Natural killer cell treated with Interleukin-12 subunit alpha and Interleukin-12 subunit beta and Interleukin-15 and Interleukin-18, amount 100 ng/mL, for 72 hours (primary cell): ENCODE data around the gene CALHM1. TPM values are rescaled to one million over a fixed set of nuclear protein-coding genes. Genes with fewer than 3 reads are reported as not detected.
"Not testable (repeated sequence)": the region's sequence is repeated elsewhere in the genome, so short reads cannot be mapped to it uniquely, and the experiment has no call there.

Experiments
- ATAC-seq, 2 donors: fragments of 150-1000 bp; cut with Tn5 transposase in 1 of 2; sonication (Bioruptor Pico), chemical (Tn5 transposase) in 1 of 2; 2 replicates each; pipeline ENCODE4 v1.10.0; 2021
- DNase-seq: peaks from one replicate; pipeline ENCODE4 v3.0.0; 2022; ENCODE audit warnings: low spot score
- H3K27ac Mint-ChIP-seq, 2 donors: 1 replicate in 1 of 2; 2 replicates in 1 of 2; pipeline ENCODE4 v1.8.0; 2022; ENCODE audit warnings: mixed read lengths in 2 of 2, mild to moderate bottlenecking in 1 of 2, moderate library complexity in 1 of 2
- H3K27me3 Mint-ChIP-seq, 2 donors: 1 replicate in 1 of 2; 2 replicates in 1 of 2; pipeline ENCODE4 v1.8.0; 2022; ENCODE audit warnings: mixed read lengths in 2 of 2
- H3K36me3 Mint-ChIP-seq: one replicate; pipeline ENCODE4 v1.8.0; 2022; ENCODE audit warnings: mixed read lengths
- H3K4me1 Mint-ChIP-seq, 2 donors: 1 replicate in 1 of 2; 2 replicates in 1 of 2; pipeline ENCODE4 v1.8.0; 2022; ENCODE audit warnings: low read depth in 2 of 2, mixed read lengths in 2 of 2, mild to moderate bottlenecking in 1 of 2
- H3K4me3 Mint-ChIP-seq: one replicate; pipeline ENCODE4 v1.8.0; 2022; ENCODE audit warnings: mixed read lengths
- H3K9me3 Mint-ChIP-seq: 2 replicates; pipeline ENCODE4 v1.8.0; 2022; ENCODE audit warnings: mixed read lengths
- total RNA-seq, 2 donors: library from RNA; stranded (reverse); gene quantifications; one replicate each; pipeline ENCODE4 v1.2.3, GENCODE V29; 2022

The CALHM1 gene
- total RNA-seq: not detected

GRCh38 chr10:103458720-103459119 lies at the start of gene CALHM1:
Gene CALHM1 (minus strand): TSS chr10:103458900. CDS start chr10:103458751, 149 bp downstream.
- ATAC-seq: peak; percentile 64 to 76
- Mint-ChIP-seq H3K4me3 (no peak within 1 kb of the TSS), H3K27ac (peak within 1 kb of the TSS in 1 of 2 donors; percentile 74), H3K27me3 (no peaks in the 10 kb centered on the region), H3K36me3 (no peaks in the 10 kb centered on the region), H3K9me3 (no peaks in the 10 kb centered on the region), H3K4me1 (peaks cover 8 to 17% of the 10 kb centered on the region in 2 donors)
- DNase-seq: no peak

- peaks cover 15 to 17% of the 10 kb centered on the region in 2 donors for H3K27me3 Mint-ChIP-seq
- H3K36me3 Mint-ChIP-seq: no peaks in the 10 kb centered on the region
- no peak overlapping the region for H3K4me3 Mint-ChIP-seq
- no peak overlapping the region for H3K27ac Mint-ChIP-seq
- ATAC-seq: no peak
- H3K4me1 Mint-ChIP-seq: peaks cover 17 to 27% of the 10 kb centered on the region in 2 donors
- no peaks in the 10 kb centered on the region for H3K9me3 Mint-ChIP-seq
- DNase-seq: no peak
Measured at GRCh38 chr10:103507235-103508191, 48.8 kb upstream of the CALHM1 start.

GRCh38 chr10:103506061-103506460 lies 47.4 kb upstream of the CALHM1 start:
- peaks cover 12 to 16% of the 10 kb centered on the region in 2 donors for H3K27me3 Mint-ChIP-seq
- H3K4me3 Mint-ChIP-seq: no peak overlapping the region
- no peak overlapping the region for H3K27ac Mint-ChIP-seq
- no peak for ATAC-seq
- no peak for DNase-seq
- peaks cover 23 to 27% of the 10 kb centered on the region in 2 donors for H3K4me1 Mint-ChIP-seq
- no peaks in the 10 kb centered on the region for H3K36me3 Mint-ChIP-seq
- H3K9me3 Mint-ChIP-seq: no peaks in the 10 kb centered on the region

GRCh38 chr10:103504181-103504783 lies 45.6 kb upstream of the CALHM1 start:
- DNase-seq (peak; percentile 67), ATAC-seq (peak; percentile 89 to 90)
- Mint-ChIP-seq H3K4me3 (peak overlapping the region; percentile 10), H3K27me3 (peaks cover 13 to 31% of the 10 kb centered on the region in 2 donors), H3K27ac (peak overlapping the region; percentile 24 to 26), H3K36me3 (no peaks in the 10 kb centered on the region), H3K4me1 (peaks cover 28 to 35% of the 10 kb centered on the region in 2 donors), H3K9me3 (no peaks in the 10 kb centered on the region)

GRCh38 chr10:103503777-103504176 lies 45.1 kb upstream of the CALHM1 start:
- Mint-ChIP-seq H3K27me3 (peaks cover 14 to 36% of the 10 kb centered on the region in 2 donors), H3K27ac (peak overlapping the region; percentile 24 to 26), H3K4me1 (peaks cover 28 to 34% of the 10 kb centered on the region in 2 donors)
- H3K36me3 Mint-ChIP-seq, ATAC-seq, H3K4me3 Mint-ChIP-seq, DNase-seq, H3K9me3 Mint-ChIP-seq: not testable (repeated sequence)

GRCh38 chr10:103502849-103503660 lies 44.4 kb upstream of the CALHM1 start:
- Mint-ChIP-seq H3K27ac (peak overlapping the region in 1 of 2 donors; percentile 41), H3K27me3 (peaks cover 15 to 40% of the 10 kb centered on the region in 2 donors), H3K4me3 (no peak overlapping the region), H3K4me1 (peaks cover 28 to 34% of the 10 kb centered on the region in 2 donors), H3K9me3 (no peaks in the 10 kb centered on the region), H3K36me3 (no peaks in the 10 kb centered on the region)
- DNase-seq (no peak), ATAC-seq (no peak)

GRCh38 chr10:103501186-103501585 lies 42.5 kb upstream of the CALHM1 start:
- Mint-ChIP-seq H3K27me3 (peaks cover 23 to 54% of the 10 kb centered on the region in 2 donors), H3K4me3 (peak overlapping the region; percentile 14), H3K27ac (peak overlapping the region in 1 of 2 donors; percentile 18)

GRCh38 chr10:103500481-103500880 lies 41.8 kb upstream of the CALHM1 start:
- ATAC-seq: peak in 1 of 2 donors; percentile 26
- H3K36me3 Mint-ChIP-seq: no peaks in the 10 kb centered on the region

More at GRCh38 chr10:103501186-103501585, 42.5 kb upstream of the CALHM1 start:
- H3K9me3 Mint-ChIP-seq: no peaks in the 10 kb centered on the region
- peaks cover 28 to 32% of the 10 kb centered on the region in 2 donors for H3K4me1 Mint-ChIP-seq
- no peak for ATAC-seq
- no peak for DNase-seq
- no peaks in the 10 kb centered on the region for H3K36me3 Mint-ChIP-seq

GRCh38 chr10:103499881-103500280 lies 41.2 kb upstream of the CALHM1 start:
- H3K36me3 Mint-ChIP-seq: no peaks in the 10 kb centered on the region
- H3K4me1 Mint-ChIP-seq: peaks cover 28 to 32% of the 10 kb centered on the region in 2 donors
- no peak for ATAC-seq
- H3K9me3 Mint-ChIP-seq: no peaks in the 10 kb centered on the region
- peaks cover 30 to 61% of the 10 kb centered on the region in 2 donors for H3K27me3 Mint-ChIP-seq
- no peak for DNase-seq
- H3K4me3 Mint-ChIP-seq: no peak overlapping the region
- no peak overlapping the region for H3K27ac Mint-ChIP-seq

More at GRCh38 chr10:103500481-103500880, 41.8 kb upstream of the CALHM1 start:
- Mint-ChIP-seq H3K27me3 (peaks cover 25 to 55% of the 10 kb centered on the region in 2 donors), H3K9me3 (no peaks in the 10 kb centered on the region), H3K4me3 (peak overlapping the region; percentile 14), H3K27ac (peak overlapping the region in 1 of 2 donors; percentile 18), H3K4me1 (peaks cover 28 to 32% of the 10 kb centered on the region in 2 donors)
- DNase-seq: no peak

GRCh38 chr10:103498936-103499638 lies 40.4 kb upstream of the CALHM1 start:
- Mint-ChIP-seq H3K9me3 (no peaks in the 10 kb centered on the region), H3K27ac (no peak overlapping the region), H3K36me3 (no peaks in the 10 kb centered on the region), H3K4me1 (peaks cover 24 to 27% of the 10 kb centered on the region in 2 donors), H3K27me3 (peaks cover 30 to 66% of the 10 kb centered on the region in 2 donors), H3K4me3 (no peak overlapping the region)
- ATAC-seq (no peak), DNase-seq (no peak)

GRCh38 chr10:103497161-103497915 lies 38.6 kb upstream of the CALHM1 start:
- peaks cover 33 to 66% of the 10 kb centered on the region in 2 donors for H3K27me3 Mint-ChIP-seq
- H3K4me1 Mint-ChIP-seq: peaks cover 15 to 24% of the 10 kb centered on the region in 2 donors
- H3K36me3 Mint-ChIP-seq: no peaks in the 10 kb centered on the region
- no peak overlapping the region for H3K4me3 Mint-ChIP-seq
- ATAC-seq: peak in 1 of 2 donors; percentile 10
- H3K9me3 Mint-ChIP-seq: no peaks in the 10 kb centered on the region
- no peak overlapping the region for H3K27ac Mint-ChIP-seq
- DNase-seq: no peak

GRCh38 chr10:103495321-103495720 lies 36.6 kb upstream of the CALHM1 start:
- DNase-seq (no peak), ATAC-seq (no peak)
- H3K4me3 Mint-ChIP-seq: peak overlapping the region; percentile 16
- H3K27ac Mint-ChIP-seq: no peak overlapping the region
- peaks cover 5 to 12% of the 10 kb centered on the region in 2 donors for H3K4me1 Mint-ChIP-seq
- no peaks in the 10 kb centered on the region for H3K9me3 Mint-ChIP-seq
- no peaks in the 10 kb centered on the region for H3K36me3 Mint-ChIP-seq
- H3K27me3 Mint-ChIP-seq: peaks cover 31 to 64% of the 10 kb centered on the region in 2 donors
